HepG2 (cell line): Measurements from ENCODE around the gene HDAC4. TPM values are rescaled to one million over a fixed set of nuclear protein-coding genes. Genes with fewer than 3 reads are reported as not detected.

ENCODE experiments used
- NFAT5 ChIP-seq: sonication (generic); formaldehyde crosslinking; IDR thresholded peaks from 2 replicates; pipeline ENCODE4 v1.4.0; 2020; ENCODE audit warnings: missing genetic modification reagents
- NR2F1 ChIP-seq, 2 experiments: fragments of 450-650 bp in 1 of 2; formaldehyde crosslinking in 1 of 2; IDR thresholded peaks; 2 replicates each; pipeline versions ENCODE4 v1.5.0 to v1.6.1; 2016 to 2020; ENCODE audit warnings: mild to moderate bottlenecking in 1 of 2, missing compliant biosample characterization in 1 of 2, missing genetic modification reagents in 1 of 2, moderate library complexity in 1 of 2
- ZBTB42 ChIP-seq: sonication (generic); formaldehyde crosslinking; IDR thresholded peaks from 2 replicates; pipeline ENCODE4 v1.5.0; 2020; ENCODE audit warnings: mild to moderate bottlenecking, missing genetic modification reagents
- ZNF362 ChIP-seq: sonication (generic); formaldehyde crosslinking; IDR thresholded peaks from 2 replicates; pipeline ENCODE4 v1.4.0; 2020; ENCODE audit warnings: missing genetic modification reagents, mild to moderate bottlenecking, borderline replicate concordance
- ZNF607 ChIP-seq: sonication (generic); formaldehyde crosslinking; IDR thresholded peaks from 2 replicates; pipeline ENCODE4 v1.5.1; 2020; ENCODE audit warnings: missing genetic modification reagents, mild to moderate bottlenecking, borderline replicate concordance
- polyA plus RNA-seq, 8 experiments: library from polyadenylated mRNA; depleted of rRNA in 3 of 8; stranded (reverse) in 7 of 8; unstranded in 1 of 8; fragments of >200 nt; fragmentation: Illumina TruSeq in 4 of 8; extraction: Trizol in 4 of 8; gene quantifications; 2 replicates each; pipeline versions ENCODE4 v1.2.1 to v1.2.3, GENCODE V29; 2011 to 2016; ENCODE audit warnings: low read depth in 4 of 8, missing spikeins in 1 of 8, mixed read lengths in 1 of 8; ENCODE audit not compliant: insufficient read depth in 1 of 8
- total RNA-seq, 5 experiments: library from RNA; depleted of rRNA; stranded (reverse); fragments of >200 nt; fragmentation: Illumina TruSeq; extraction: Trizol; gene quantifications; 2 replicates each; pipeline ENCODE4 v1.2.3, GENCODE V29; 2016; ENCODE audit warnings: low read depth in 1 of 5
- TF ChIP-seq, protein P1 (sequence below): IDR thresholded peaks from 2 replicates; pipeline ENCODE4 v1.6.1; 2016; ENCODE audit warnings: missing compliant biosample characterization, missing genetic modification reagents, borderline replicate concordance

HDAC4 gene
- total and polyA plus RNA-seq, 2 of the 13 experiments (the other 11 are each of a cell fraction or from before 2014, with no cell fraction given) = 10.1 to 11.5 TPM

- TF ChIP-seq NFAT5 (CRISPR knock-in tag) = no peak
- TF ChIP-seq ZNF362 (CRISPR knock-in tag) = no peak
- TF ChIP-seq, protein P1, sequence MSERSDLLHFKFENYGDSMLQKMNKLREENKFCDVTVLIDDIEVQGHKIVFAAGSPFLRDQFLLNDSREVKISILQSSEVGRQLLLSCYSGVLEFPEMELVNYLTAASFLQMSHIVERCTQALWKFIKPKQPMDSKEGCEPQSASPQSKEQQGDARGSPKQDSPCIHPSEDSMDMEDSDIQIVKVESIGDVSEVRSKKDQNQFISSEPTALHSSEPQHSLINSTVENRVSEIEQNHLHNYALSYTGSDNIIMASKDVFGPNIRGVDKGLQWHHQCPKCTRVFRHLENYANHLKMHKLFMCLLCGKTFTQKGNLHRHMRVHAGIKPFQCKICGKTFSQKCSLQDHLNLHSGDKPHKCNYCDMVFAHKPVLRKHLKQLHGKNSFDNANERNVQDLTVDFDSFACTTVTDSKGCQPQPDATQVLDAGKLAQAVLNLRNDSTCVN (CRISPR knock-in tag) = no peak
- TF ChIP-seq NR2F1 (CRISPR knock-in tag; IDR thresholded peaks at IDR 0.05) = no peak
- TF ChIP-seq ZNF607 (CRISPR knock-in tag) = no peak
- TF ChIP-seq ZBTB42 (CRISPR knock-in tag) = no peak
Observed at GRCh38 chr2:239337877-239338484, 62.8 kb downstream of the HDAC4 start (continued).
